ENCODE results near the gene CAPN5. TPM values are rescaled to one million over a fixed set of nuclear protein-coding genes. Genes with fewer than 3 reads are reported as not detected.

Gene CAPN5
- total and polyA plus RNA-seq, 2 experiments from 2014 or later = 25.2 to 28.8 TPM

DNA sequence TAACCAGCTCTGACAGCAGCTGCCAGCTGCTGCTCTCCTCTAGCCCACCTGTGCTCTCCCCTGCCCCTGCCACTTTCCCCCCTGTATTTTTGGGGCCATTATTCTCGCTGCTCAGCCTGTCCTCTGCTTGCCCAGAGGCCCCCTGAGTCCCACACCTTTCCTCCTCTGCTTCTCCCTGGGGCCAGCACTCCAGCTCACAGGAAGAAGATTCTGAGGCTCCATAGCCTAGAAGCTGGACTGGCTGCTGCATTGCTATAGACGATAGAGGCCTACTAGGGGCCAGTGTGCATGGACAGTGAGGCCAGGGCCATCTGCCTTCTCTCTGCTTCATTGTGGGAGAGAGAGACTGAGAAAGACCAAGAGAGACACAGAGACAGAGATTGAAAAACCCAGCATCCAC, 36.5 kb downstream of the CAPN5 start:
- H3K27ac ChIP-seq = no peak overlapping the region
- no peaks in the 10 kb centered on the region for H3K9me2 ChIP-seq (replicated peaks; ENCODE audit: insufficient read depth)
- no peaks in the 10 kb centered on the region for H3K9me3 ChIP-seq (ENCODE audit: low read depth)
- H3K4me2 ChIP-seq = no peak overlapping the region
- 92% methylated on average over 2 of the region's 2 CpGs for WGBS (ENCODE audit: low lambda C conversion rate, missing lambda C conversion rate)
- no peak overlapping the region for H2AFZ ChIP-seq
- no peaks in the 10 kb centered on the region for H3K27me3 ChIP-seq
- no peaks in the 10 kb centered on the region for H3K79me2 ChIP-seq
- H3K4me3 ChIP-seq = no peak overlapping the region
- no peaks in the 10 kb centered on the region for H4K20me1 ChIP-seq (ENCODE audit: insufficient read depth, poor library complexity, severe bottlenecking)
- no peak for DNase-seq (ENCODE audit: low spot score)
- TF ChIP-seq EZH2phosphoT487 (IDR thresholded peaks at IDR 0.05; ENCODE audit: low read depth, severe bottlenecking, unreplicated experiment) (no peak), CTCF (IDR thresholded peaks at IDR 0.05; ENCODE audit: poor library complexity) (no peak), EZH2 (IDR thresholded peaks at IDR 0.05; ENCODE audit: borderline replicate concordance) (no peak)
- H3K4me1 ChIP-seq (ENCODE audit: insufficient read depth) = peaks cover 14% of the 10 kb centered on the region
- no peaks in the 10 kb centered on the region for H3K36me3 ChIP-seq (replicated peaks; ENCODE audit: insufficient read depth, low read depth)

- no peaks in the 10 kb centered on the region for H4K20me1 ChIP-seq (ENCODE audit: insufficient read depth, poor library complexity, severe bottlenecking)
- no peaks in the 10 kb centered on the region for H3K27me3 ChIP-seq
- no peaks in the 10 kb centered on the region for H3K79me2 ChIP-seq
- H3K4me1 ChIP-seq (ENCODE audit: insufficient read depth) = peaks cover 16% of the 10 kb centered on the region
- TF ChIP-seq CTCF (IDR thresholded peaks at IDR 0.05; ENCODE audit: poor library complexity) = no peak
- TF ChIP-seq EZH2 (IDR thresholded peaks at IDR 0.05; ENCODE audit: borderline replicate concordance) = no peak
- no peak for TF ChIP-seq EZH2phosphoT487 (IDR thresholded peaks at IDR 0.05; ENCODE audit: low read depth, severe bottlenecking, unreplicated experiment)
- no peak overlapping the region for H3K4me2 ChIP-seq
- no peak overlapping the region for H3K27ac ChIP-seq
- WGBS (ENCODE audit: low lambda C conversion rate, missing lambda C conversion rate) = 80% methylated on average over 8 of the region's 8 CpGs
- no peaks in the 10 kb centered on the region for H3K36me3 ChIP-seq (replicated peaks; ENCODE audit: insufficient read depth, low read depth)
- DNase-seq (ENCODE audit: low spot score) = no peak
- no peaks in the 10 kb centered on the region for H3K9me3 ChIP-seq (ENCODE audit: low read depth)
- H3K4me3 ChIP-seq = no peak overlapping the region
- H3K9me2 ChIP-seq (replicated peaks; ENCODE audit: insufficient read depth) = no peaks in the 10 kb centered on the region
- no peak overlapping the region for H2AFZ ChIP-seq
Observed at GRCh38 chr11:77104727-77105126, 38.0 kb downstream of the CAPN5 start.

DNA sequence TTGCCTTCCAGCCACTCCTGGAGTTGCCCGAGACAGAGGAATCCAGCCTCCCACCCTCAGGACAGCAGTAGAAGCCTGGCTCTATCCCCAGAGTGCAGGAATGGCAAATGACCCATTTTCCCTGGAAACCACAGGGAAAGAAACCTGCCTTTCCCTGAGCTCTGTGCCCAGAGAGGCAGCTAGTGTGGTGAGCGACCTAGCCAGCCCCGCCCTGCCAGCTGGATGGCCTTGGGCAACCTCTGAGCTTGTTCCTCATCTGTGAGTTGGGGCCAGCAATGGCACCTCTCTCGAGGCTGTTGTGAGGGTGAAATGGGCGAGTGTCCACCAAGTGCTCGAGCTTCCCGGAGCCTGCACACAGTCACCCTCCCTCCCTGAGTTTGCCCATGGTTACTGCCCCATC, 39.5 kb downstream of the CAPN5 start:
- no peak for DNase-seq (ENCODE audit: low spot score)
- 93% methylated on average over 7 of the region's 7 CpGs for WGBS (ENCODE audit: low lambda C conversion rate, missing lambda C conversion rate)
- Histone ChIP-seq H3K27me3 (no peaks in the 10 kb centered on the region), H3K9me2 (replicated peaks; ENCODE audit: insufficient read depth) (no peaks in the 10 kb centered on the region), H3K4me1 (ENCODE audit: insufficient read depth) (peaks cover 16% of the 10 kb centered on the region), H3K27ac (no peak overlapping the region), H3K4me3 (no peak overlapping the region), H3K36me3 (replicated peaks; ENCODE audit: insufficient read depth, low read depth) (no peaks in the 10 kb centered on the region), H2AFZ (no peak overlapping the region), H3K79me2 (no peaks in the 10 kb centered on the region), H3K4me2 (no peak overlapping the region), H3K9me3 (ENCODE audit: low read depth) (no peaks in the 10 kb centered on the region), H4K20me1 (ENCODE audit: insufficient read depth, poor library complexity, severe bottlenecking) (no peaks in the 10 kb centered on the region)
- TF ChIP-seq CTCF (IDR thresholded peaks at IDR 0.05; ENCODE audit: poor library complexity) (no peak), EZH2phosphoT487 (IDR thresholded peaks at IDR 0.05; ENCODE audit: low read depth, severe bottlenecking, unreplicated experiment) (no peak), EZH2 (IDR thresholded peaks at IDR 0.05; ENCODE audit: borderline replicate concordance) (no peak)

- Histone ChIP-seq H3K27ac (no peak overlapping the region), H3K4me1 (ENCODE audit: insufficient read depth) (peaks cover 16% of the 10 kb centered on the region), H3K27me3 (no peaks in the 10 kb centered on the region), H3K36me3 (replicated peaks; ENCODE audit: insufficient read depth, low read depth) (no peaks in the 10 kb centered on the region), H3K79me2 (no peaks in the 10 kb centered on the region), H4K20me1 (ENCODE audit: insufficient read depth, poor library complexity, severe bottlenecking) (no peaks in the 10 kb centered on the region), H3K9me3 (ENCODE audit: low read depth) (no peaks in the 10 kb centered on the region), H3K4me2 (no peak overlapping the region), H3K4me3 (no peak overlapping the region), H2AFZ (no peak overlapping the region), H3K9me2 (replicated peaks; ENCODE audit: insufficient read depth) (no peaks in the 10 kb centered on the region)
- WGBS (ENCODE audit: low lambda C conversion rate, missing lambda C conversion rate) = 98% methylated on average over 13 of the region's 13 CpGs
- no peak for DNase-seq (ENCODE audit: low spot score)
- TF ChIP-seq EZH2 (IDR thresholded peaks at IDR 0.05; ENCODE audit: borderline replicate concordance) (no peak), CTCF (IDR thresholded peaks at IDR 0.05; ENCODE audit: poor library complexity) (no peak), EZH2phosphoT487 (IDR thresholded peaks at IDR 0.05; ENCODE audit: low read depth, severe bottlenecking, unreplicated experiment) (no peak)
Observed at GRCh38 chr11:77106759-77107158, 40.0 kb downstream of the CAPN5 start.
